Fibroblast of lung (primary cell): ENCODE data around the gene GRIN3B.

ENCODE experiments used
- CTCF ChIP-seq, 2 donors: IDR thresholded peaks in 1 of 2; conservative IDR thresholded peaks in 1 of 2; 1 replicate in 1 of 2; 2 replicates in 1 of 2; pipeline ENCODE4 v1.5.1; 2011 to 2012; ENCODE audit warnings: low read length in 2 of 2, control low read depth in 1 of 2, inconsistent platforms in 1 of 2, low read depth in 1 of 2, mild to moderate bottlenecking in 1 of 2
- EZH2 ChIP-seq: IDR thresholded peaks from 2 replicates; pipeline ENCODE4 v1.5.1; 2012; ENCODE audit warnings: low read length, control low read depth, mild to moderate bottlenecking; ENCODE audit errors: missing control alignments

DNA sequence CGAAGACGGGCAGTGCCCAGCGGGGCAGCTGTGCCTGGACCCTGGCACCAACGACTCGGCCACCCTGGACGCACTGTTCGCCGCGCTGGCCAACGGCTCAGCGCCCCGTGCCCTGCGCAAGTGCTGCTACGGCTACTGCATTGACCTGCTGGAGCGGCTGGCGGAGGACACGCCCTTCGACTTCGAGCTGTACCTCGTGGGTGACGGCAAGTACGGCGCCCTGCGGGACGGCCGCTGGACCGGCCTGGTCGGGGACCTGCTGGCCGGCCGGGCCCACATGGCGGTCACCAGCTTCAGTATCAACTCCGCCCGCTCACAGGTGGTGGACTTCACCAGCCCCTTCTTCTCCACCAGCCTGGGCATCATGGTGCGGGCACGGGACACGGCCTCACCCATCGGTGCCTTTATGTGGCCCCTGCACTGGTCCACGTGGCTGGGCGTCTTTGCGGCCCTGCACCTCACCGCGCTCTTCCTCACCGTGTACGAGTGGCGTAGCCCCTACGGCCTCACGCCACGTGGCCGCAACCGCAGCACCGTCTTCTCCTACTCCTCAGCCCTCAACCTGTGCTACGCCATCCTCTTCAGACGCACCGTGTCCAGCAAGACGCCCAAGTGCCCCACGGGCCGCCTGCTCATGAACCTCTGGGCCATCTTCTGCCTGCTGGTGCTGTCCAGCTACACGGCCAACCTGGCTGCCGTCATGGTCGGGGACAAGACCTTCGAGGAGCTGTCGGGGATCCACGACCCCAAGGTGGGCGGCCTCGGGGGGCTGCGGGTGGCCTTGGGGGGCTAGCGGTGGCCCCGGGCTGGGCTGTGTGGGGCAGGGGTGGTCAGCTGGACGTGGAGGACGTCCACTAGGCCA, 4.8 kb downstream of the GRIN3B start:
- TF ChIP-seq CTCF (conservative IDR thresholded peaks at IDR 0.05 in 1 of 2, IDR thresholded peaks at IDR 0.05 in 1 of 2; ENCODE audit: low read depth in 1 of 2, low read length in 2 of 2) (no peak), EZH2 (no peak)
